Activated T-helper 1 cell treated with anti-CD3 and anti-CD28 coated beads, Interleukin-2, amount 50 U/mL, for 16 hours (primary cell): ENCODE data around the gene PHF1.

Source experiments
- DNase-seq, 2 donors: peaks; one replicate each; pipeline ENCODE4 v3.0.0-alpha.2; 2020; ENCODE audit warnings: low read depth in 1 of 2, low spot score in 1 of 2

Gene PHF1

GRCh38 chr6:33430991-33431879 is 20.4 kb downstream of the PHF1 start:
- DNase-seq: peak; percentile 59 to 67

GRCh38 chr6:33431880-33432541 is 21.2 kb downstream of the PHF1 start:
- no peak for DNase-seq

GRCh38 chr6:33432546-33432945 is 21.7 kb downstream of the PHF1 start:
- no peak for DNase-seq

- DNase-seq: no peak
These were observed 22.3 kb downstream of the PHF1 start for GRCh38 chr6:33433001-33433543.

- DNase-seq: no peak
These were observed 22.9 kb downstream of the PHF1 start for GRCh38 chr6:33433544-33434191.

GRCh38 chr6:33434961-33435360 is 24.1 kb downstream of the PHF1 start:
- DNase-seq: no peak

GRCh38 chr6:33437666-33438065 is 26.9 kb downstream of the PHF1 start:
- DNase-seq: no peak

GRCh38 chr6:33438978-33439594 is 28.3 kb downstream of the PHF1 start:
- no peak for DNase-seq

- DNase-seq: no peak
These were observed 29.3 kb downstream of the PHF1 start for GRCh38 chr6:33439956-33440648.

GRCh38 chr6:33440649-33441309 is 30.0 kb downstream of the PHF1 start:
- no peak for DNase-seq

- DNase-seq: no peak
These were observed 30.6 kb downstream of the PHF1 start for GRCh38 chr6:33441457-33441856.

GRCh38 chr6:33442283-33442682 is 31.5 kb downstream of the PHF1 start:
- DNase-seq: no peak

GRCh38 chr6:33443025-33443424 is 32.2 kb downstream of the PHF1 start:
- no peak for DNase-seq

- no peak for DNase-seq
These were observed 33.0 kb downstream of the PHF1 start for GRCh38 chr6:33443619-33444504.

GRCh38 chr6:33445119-33445603 is 34.3 kb downstream of the PHF1 start:
- DNase-seq: no peak

- no peak for DNase-seq
These were observed 35.5 kb downstream of the PHF1 start for GRCh38 chr6:33446356-33446755.

GRCh38 chr6:33450434-33450833 is 39.6 kb downstream of the PHF1 start:
- no peak for DNase-seq

- DNase-seq: no peak
These were observed 40.8 kb downstream of the PHF1 start for GRCh38 chr6:33451606-33452005.

GRCh38 chr6:33452496-33452895 is 41.7 kb downstream of the PHF1 start:
- DNase-seq: no peak
